WTC11 (cell line): ENCODE measurements around the gene TP53BP2. TPM values are rescaled to one million over a fixed set of nuclear protein-coding genes. Genes with fewer than 3 reads are reported as not detected.

ENCODE experiments used
- ATAC-seq: fragments of 200-7000 bp; cut with Tn5 transposase; 2 replicates; pipeline ENCODE4 v1.10.0; 2021; ENCODE audit warnings: mild to moderate bottlenecking, moderate library complexity
- CTCF ChIA-PET: fragments of 300-600 bp; sonication (Branson Sonifier 250); formaldehyde crosslinking; loops from one replicate; lab custom pipeline; 2021; ENCODE audit warnings: antibody characterized with exemption; lab: Charles Lee
- POLR2A ChIA-PET: fragments of 350-600 bp; sonication (Branson Sonifier 250); formaldehyde crosslinking; loops from one replicate; lab custom pipeline; 2021; ENCODE audit warnings: antibody characterized with exemption; lab: Charles Lee
- DNase-seq: peaks from one replicate; pipeline ENCODE4 v3.0.0; 2021; ENCODE audit warnings: low spot score
- H3K27ac Mint-ChIP-seq: 2 replicates; pipeline ENCODE4 v1.8.0; 2021; ENCODE audit warnings: mixed read lengths
- H3K27me3 Mint-ChIP-seq: 2 replicates; pipeline ENCODE4 v1.8.0; 2021; ENCODE audit warnings: low read depth, mild to moderate bottlenecking, moderate library complexity, mixed read lengths
- H3K36me3 Mint-ChIP-seq: 2 replicates; pipeline ENCODE4 v1.8.0; 2021; ENCODE audit warnings: mixed read lengths
- H3K4me1 Mint-ChIP-seq: 2 replicates; pipeline ENCODE4 v1.8.0; 2022; ENCODE audit warnings: mixed read lengths
- H3K4me3 Mint-ChIP-seq: 2 replicates; pipeline ENCODE4 v1.8.0; 2021; ENCODE audit warnings: mild to moderate bottlenecking, moderate library complexity, mixed read lengths
- H3K9me3 Mint-ChIP-seq: 2 replicates; pipeline ENCODE4 v1.8.0; 2021; ENCODE audit warnings: mixed read lengths
- CREB1 ChIP-seq: sonication (generic); formaldehyde crosslinking; IDR thresholded peaks from 2 replicates; pipeline ENCODE4 v1.8.0; 2023; ENCODE audit warnings: mild to moderate bottlenecking, missing genetic modification reagents
- ETV6 ChIP-seq: sonication (generic); formaldehyde crosslinking; IDR thresholded peaks from 2 replicates; pipeline ENCODE4 v1.8.1; 2022; ENCODE audit warnings: mild to moderate bottlenecking, missing genetic modification reagents
- FOXK1 ChIP-seq: sonication (generic); formaldehyde crosslinking; IDR thresholded peaks from 2 replicates; pipeline ENCODE4 v1.8.0; 2022; ENCODE audit warnings: mild to moderate bottlenecking, moderate library complexity, missing genetic modification reagents
- FOXP1 ChIP-seq: sonication (generic); formaldehyde crosslinking; IDR thresholded peaks from 2 replicates; pipeline ENCODE4 v1.8.0; 2022; ENCODE audit warnings: missing genetic modification reagents, mild to moderate bottlenecking, moderate library complexity, borderline replicate concordance
- GRHL2 ChIP-seq: fragments of 250-450 bp; sonication (Bioruptor Pico); IDR thresholded peaks from 2 replicates; pipeline ENCODE4 v1.8.0; 2022; ENCODE audit warnings: mild to moderate bottlenecking, moderate library complexity; ENCODE audit not compliant: insufficient replicate concordance, severe bottlenecking
- KAT7 ChIP-seq: sonication (generic); formaldehyde crosslinking; IDR thresholded peaks from 2 replicates; pipeline ENCODE4 v1.8.1; 2023; ENCODE audit warnings: missing genetic modification reagents, mild to moderate bottlenecking, borderline replicate concordance
- NFATC4 ChIP-seq: fragments of 250-450 bp; sonication (Bioruptor Pico); IDR thresholded peaks from 2 replicates; pipeline ENCODE4 v1.9.0; 2021; ENCODE audit warnings: mild to moderate bottlenecking
- NR3C1 ChIP-seq: sonication (generic); formaldehyde crosslinking; conservative IDR thresholded peaks from 2 replicates; pipeline ENCODE4 v1.8.1; 2023; ENCODE audit warnings: low read depth, mild to moderate bottlenecking, missing genetic modification reagents
- PRRX2 ChIP-seq: fragments of 250-450 bp; sonication (Bioruptor Pico); IDR thresholded peaks from 2 replicates; pipeline ENCODE4 v1.8.0; 2021; ENCODE audit warnings: mild to moderate bottlenecking
- SMAD4 ChIP-seq: sonication (generic); formaldehyde crosslinking; IDR thresholded peaks from 2 replicates; pipeline ENCODE4 v1.8.0; 2022; ENCODE audit warnings: mild to moderate bottlenecking, missing genetic modification reagents
- TEAD4 ChIP-seq: sonication (generic); formaldehyde crosslinking; IDR thresholded peaks from 2 replicates; pipeline ENCODE4 v1.8.0; 2022; ENCODE audit warnings: mild to moderate bottlenecking, missing genetic modification reagents
- total RNA-seq: library from RNA; stranded (reverse); gene quantifications from 3 replicates; pipeline ENCODE4 v1.2.3, GENCODE V29; 2021
- TF ChIP-seq, protein P1 (sequence below): sonication (generic); formaldehyde crosslinking; IDR thresholded peaks from 2 replicates; pipeline ENCODE4 v1.8.1; 2023; ENCODE audit warnings: mild to moderate bottlenecking, missing genetic modification reagents, borderline replicate concordance
- TF ChIP-seq, protein P2 (sequence below): sonication (generic); formaldehyde crosslinking; conservative IDR thresholded peaks from 2 replicates; pipeline ENCODE4 v1.8.1; 2022; ENCODE audit warnings: mild to moderate bottlenecking, missing genetic modification reagents
- TF ChIP-seq, protein P3 (sequence below): sonication (generic); formaldehyde crosslinking; IDR thresholded peaks from 2 replicates; pipeline ENCODE4 v1.8.0; 2022; ENCODE audit warnings: missing genetic modification reagents
- TF ChIP-seq, protein P4 (sequence below): sonication (generic); formaldehyde crosslinking; IDR thresholded peaks from 2 replicates; pipeline ENCODE4 v1.8.1; 2022; ENCODE audit warnings: mild to moderate bottlenecking, missing genetic modification reagents, moderate library complexity, borderline replicate concordance
- TF ChIP-seq, protein P5 (sequence below): sonication (generic); formaldehyde crosslinking; IDR thresholded peaks from 2 replicates; pipeline ENCODE4 v1.8.0; 2022; ENCODE audit warnings: mild to moderate bottlenecking, missing genetic modification reagents

Gene TP53BP2
- total RNA-seq, 1 experiment from 2014 or later: 42.7 TPM

DNA sequence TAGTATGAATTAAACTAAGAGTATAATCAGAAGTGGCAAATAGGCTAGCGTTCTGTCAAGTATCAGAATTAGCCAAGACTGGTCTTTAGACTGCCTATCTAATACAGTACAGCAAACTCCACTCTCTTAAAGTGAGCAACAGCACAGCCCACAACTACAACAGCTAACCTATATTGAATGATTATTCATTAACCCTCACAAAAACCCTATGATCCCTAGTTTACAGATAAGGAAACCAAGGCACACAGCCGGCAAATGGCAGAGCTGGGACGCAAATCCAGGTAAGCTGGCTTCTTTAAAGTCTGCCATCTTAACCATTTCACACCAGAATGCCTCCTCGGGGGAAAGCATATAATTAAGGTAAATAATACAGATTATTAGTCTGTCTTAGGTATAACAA lies 52.0 kb downstream of the TP53BP2 start (continued):
- TF ChIP-seq, protein P1, sequence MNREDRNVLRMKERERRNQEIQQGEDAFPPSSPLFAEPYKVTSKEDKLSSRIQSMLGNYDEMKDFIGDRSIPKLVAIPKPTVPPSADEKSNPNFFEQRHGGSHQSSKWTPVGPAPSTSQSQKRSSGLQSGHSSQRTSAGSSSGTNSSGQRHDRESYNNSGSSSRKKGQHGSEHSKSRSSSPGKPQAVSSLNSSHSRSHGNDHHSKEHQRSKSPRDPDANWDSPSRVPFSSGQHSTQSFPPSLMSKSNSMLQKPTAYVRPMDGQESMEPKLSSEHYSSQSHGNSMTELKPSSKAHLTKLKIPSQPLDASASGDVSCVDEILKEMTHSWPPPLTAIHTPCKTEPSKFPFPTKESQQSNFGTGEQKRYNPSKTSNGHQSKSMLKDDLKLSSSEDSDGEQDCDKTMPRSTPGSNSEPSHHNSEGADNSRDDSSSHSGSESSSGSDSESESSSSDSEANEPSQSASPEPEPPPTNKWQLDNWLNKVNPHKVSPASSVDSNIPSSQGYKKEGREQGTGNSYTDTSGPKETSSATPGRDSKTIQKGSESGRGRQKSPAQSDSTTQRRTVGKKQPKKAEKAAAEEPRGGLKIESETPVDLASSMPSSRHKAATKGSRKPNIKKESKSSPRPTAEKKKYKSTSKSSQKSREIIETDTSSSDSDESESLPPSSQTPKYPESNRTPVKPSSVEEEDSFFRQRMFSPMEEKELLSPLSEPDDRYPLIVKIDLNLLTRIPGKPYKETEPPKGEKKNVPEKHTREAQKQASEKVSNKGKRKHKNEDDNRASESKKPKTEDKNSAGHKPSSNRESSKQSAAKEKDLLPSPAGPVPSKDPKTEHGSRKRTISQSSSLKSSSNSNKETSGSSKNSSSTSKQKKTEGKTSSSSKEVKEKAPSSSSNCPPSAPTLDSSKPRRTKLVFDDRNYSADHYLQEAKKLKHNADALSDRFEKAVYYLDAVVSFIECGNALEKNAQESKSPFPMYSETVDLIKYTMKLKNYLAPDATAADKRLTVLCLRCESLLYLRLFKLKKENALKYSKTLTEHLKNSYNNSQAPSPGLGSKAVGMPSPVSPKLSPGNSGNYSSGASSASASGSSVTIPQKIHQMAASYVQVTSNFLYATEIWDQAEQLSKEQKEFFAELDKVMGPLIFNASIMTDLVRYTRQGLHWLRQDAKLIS (CRISPR knock-in tag): no peak
- no peak for TF ChIP-seq GRHL2 (CRISPR knock-in tag)
- TF ChIP-seq NFATC4 (CRISPR knock-in tag): no peak
- no peak for TF ChIP-seq FOXP1 (CRISPR knock-in tag)
- TF ChIP-seq ETV6 (CRISPR knock-in tag): no peak

DNA sequence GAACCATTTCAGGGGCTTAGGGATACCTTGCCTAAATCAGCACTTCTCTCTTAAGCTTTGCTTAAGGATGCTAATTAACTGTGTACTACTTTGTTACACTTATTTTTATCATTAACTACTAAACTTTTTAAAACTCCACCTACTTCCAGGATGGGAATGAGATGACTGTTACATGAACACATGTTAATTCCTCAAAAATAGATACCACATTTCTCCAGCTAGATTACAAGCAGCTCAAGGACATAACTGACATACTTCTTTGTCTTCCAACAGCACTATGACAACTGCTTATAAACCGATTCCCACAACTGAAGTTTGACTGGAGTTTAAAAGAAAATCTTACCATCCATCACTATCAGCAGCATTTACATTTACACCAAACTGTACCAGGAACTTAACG lies 53.7 kb downstream of the TP53BP2 start:
- H3K9me3 Mint-ChIP-seq: no peaks in the 10 kb centered on the region
- ChIA-PET POLR2A (no interaction called here), CTCF (no interaction called here)
- no peak for DNase-seq
- no peak overlapping the region for H3K4me3 Mint-ChIP-seq
- no peak overlapping the region for H3K27ac Mint-ChIP-seq
- no peaks in the 10 kb centered on the region for H3K27me3 Mint-ChIP-seq
- ATAC-seq: no peak
- TF ChIP-seq CREB1 (CRISPR knock-in tag) (no peak), PRRX2 (CRISPR knock-in tag) (no peak), ETV6 (CRISPR knock-in tag) (no peak), NR3C1 (CRISPR knock-in tag) (no peak), SMAD4 (CRISPR knock-in tag) (no peak), KAT7 (no peak), TEAD4 (no peak), FOXK1 (CRISPR knock-in tag) (no peak)
- TF ChIP-seq, protein P2, sequence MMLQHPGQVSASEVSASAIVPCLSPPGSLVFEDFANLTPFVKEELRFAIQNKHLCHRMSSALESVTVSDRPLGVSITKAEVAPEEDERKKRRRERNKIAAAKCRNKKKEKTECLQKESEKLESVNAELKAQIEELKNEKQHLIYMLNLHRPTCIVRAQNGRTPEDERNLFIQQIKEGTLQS: no peak
- TF ChIP-seq, protein P3, sequence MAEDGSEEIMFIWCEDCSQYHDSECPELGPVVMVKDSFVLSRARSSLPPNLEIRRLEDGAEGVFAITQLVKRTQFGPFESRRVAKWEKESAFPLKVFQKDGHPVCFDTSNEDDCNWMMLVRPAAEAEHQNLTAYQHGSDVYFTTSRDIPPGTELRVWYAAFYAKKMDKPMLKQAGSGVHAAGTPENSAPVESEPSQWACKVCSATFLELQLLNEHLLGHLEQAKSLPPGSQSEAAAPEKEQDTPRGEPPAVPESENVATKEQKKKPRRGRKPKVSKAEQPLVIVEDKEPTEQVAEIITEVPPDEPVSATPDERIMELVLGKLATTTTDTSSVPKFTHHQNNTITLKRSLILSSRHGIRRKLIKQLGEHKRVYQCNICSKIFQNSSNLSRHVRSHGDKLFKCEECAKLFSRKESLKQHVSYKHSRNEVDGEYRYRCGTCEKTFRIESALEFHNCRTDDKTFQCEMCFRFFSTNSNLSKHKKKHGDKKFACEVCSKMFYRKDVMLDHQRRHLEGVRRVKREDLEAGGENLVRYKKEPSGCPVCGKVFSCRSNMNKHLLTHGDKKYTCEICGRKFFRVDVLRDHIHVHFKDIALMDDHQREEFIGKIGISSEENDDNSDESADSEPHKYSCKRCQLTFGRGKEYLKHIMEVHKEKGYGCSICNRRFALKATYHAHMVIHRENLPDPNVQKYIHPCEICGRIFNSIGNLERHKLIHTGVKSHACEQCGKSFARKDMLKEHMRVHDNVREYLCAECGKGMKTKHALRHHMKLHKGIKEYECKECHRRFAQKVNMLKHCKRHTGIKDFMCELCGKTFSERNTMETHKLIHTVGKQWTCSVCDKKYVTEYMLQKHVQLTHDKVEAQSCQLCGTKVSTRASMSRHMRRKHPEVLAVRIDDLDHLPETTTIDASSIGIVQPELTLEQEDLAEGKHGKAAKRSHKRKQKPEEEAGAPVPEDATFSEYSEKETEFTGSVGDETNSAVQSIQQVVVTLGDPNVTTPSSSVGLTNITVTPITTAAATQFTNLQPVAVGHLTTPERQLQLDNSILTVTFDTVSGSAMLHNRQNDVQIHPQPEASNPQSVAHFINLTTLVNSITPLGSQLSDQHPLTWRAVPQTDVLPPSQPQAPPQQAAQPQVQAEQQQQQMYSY (CRISPR knock-in tag): no peak
- TF ChIP-seq, protein P4, sequence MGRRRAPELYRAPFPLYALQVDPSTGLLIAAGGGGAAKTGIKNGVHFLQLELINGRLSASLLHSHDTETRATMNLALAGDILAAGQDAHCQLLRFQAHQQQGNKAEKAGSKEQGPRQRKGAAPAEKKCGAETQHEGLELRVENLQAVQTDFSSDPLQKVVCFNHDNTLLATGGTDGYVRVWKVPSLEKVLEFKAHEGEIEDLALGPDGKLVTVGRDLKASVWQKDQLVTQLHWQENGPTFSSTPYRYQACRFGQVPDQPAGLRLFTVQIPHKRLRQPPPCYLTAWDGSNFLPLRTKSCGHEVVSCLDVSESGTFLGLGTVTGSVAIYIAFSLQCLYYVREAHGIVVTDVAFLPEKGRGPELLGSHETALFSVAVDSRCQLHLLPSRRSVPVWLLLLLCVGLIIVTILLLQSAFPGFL (CRISPR knock-in tag): no peak
- TF ChIP-seq, protein P5, sequence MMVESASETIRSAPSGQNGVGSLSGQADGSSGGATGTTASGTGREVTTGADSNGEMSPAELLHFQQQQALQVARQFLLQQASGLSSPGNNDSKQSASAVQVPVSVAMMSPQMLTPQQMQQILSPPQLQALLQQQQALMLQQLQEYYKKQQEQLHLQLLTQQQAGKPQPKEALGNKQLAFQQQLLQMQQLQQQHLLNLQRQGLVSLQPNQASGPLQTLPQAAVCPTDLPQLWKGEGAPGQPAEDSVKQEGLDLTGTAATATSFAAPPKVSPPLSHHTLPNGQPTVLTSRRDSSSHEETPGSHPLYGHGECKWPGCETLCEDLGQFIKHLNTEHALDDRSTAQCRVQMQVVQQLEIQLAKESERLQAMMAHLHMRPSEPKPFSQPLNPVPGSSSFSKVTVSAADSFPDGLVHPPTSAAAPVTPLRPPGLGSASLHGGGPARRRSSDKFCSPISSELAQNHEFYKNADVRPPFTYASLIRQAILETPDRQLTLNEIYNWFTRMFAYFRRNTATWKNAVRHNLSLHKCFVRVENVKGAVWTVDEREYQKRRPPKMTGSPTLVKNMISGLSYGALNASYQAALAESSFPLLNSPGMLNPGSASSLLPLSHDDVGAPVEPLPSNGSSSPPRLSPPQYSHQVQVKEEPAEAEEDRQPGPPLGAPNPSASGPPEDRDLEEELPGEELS (CRISPR knock-in tag): no peak
- no peaks in the 10 kb centered on the region for H3K4me1 Mint-ChIP-seq
- H3K36me3 Mint-ChIP-seq: peaks cover 51% of the 10 kb centered on the region
